ENCODE measurements around the gene FKBP6.

- TF ChIP-seq CTCF (IDR thresholded peaks at IDR 0.05) (no peak), FOXP4 (CRISPR knock-in tag; IDR thresholded peaks at IDR 0.05) (no peak), JUN (CRISPR knock-in tag; IDR thresholded peaks at IDR 0.05) (no peak), USF1 (CRISPR knock-in tag; IDR thresholded peaks at IDR 0.05) (no peak), ATF3 (CRISPR knock-in tag; conservative IDR thresholded peaks at IDR 0.05) (no peak), MAX (CRISPR knock-in tag; IDR thresholded peaks at IDR 0.05) (no peak), GRHL2 (CRISPR knock-in tag; IDR thresholded peaks at IDR 0.05; ENCODE audit: insufficient replicate concordance, severe bottlenecking) (no peak), USF2 (CRISPR knock-in tag; IDR thresholded peaks at IDR 0.05) (no peak), PRRX2 (CRISPR knock-in tag; IDR thresholded peaks at IDR 0.05) (no peak), FOXP1 (CRISPR knock-in tag; IDR thresholded peaks at IDR 0.05; ENCODE audit: borderline replicate concordance) (no peak), NFYB (CRISPR knock-in tag; conservative IDR thresholded peaks at IDR 0.05; ENCODE audit: low read depth) (no peak), SP1 (CRISPR knock-in tag; conservative IDR thresholded peaks at IDR 0.05) (no peak), ZBTB43 (CRISPR knock-in tag; IDR thresholded peaks at IDR 0.05) (no peak), KAT7 (CRISPR knock-in tag; IDR thresholded peaks at IDR 0.05; ENCODE audit: borderline replicate concordance) (no peak)
Measured at GRCh38 chr7:73304071-73304470, 23.9 kb upstream of the FKBP6 start.

Measured in WTC11 (cell line).